ENCODE results near the gene PCSK2. TPM values are rescaled to one million over a fixed set of nuclear protein-coding genes. Genes with fewer than 3 reads are reported as not detected.

The PCSK2 gene
- total RNA-seq, 4 donors from 2014 or later, result 0.63 TPM; not detected in 3

DNA sequence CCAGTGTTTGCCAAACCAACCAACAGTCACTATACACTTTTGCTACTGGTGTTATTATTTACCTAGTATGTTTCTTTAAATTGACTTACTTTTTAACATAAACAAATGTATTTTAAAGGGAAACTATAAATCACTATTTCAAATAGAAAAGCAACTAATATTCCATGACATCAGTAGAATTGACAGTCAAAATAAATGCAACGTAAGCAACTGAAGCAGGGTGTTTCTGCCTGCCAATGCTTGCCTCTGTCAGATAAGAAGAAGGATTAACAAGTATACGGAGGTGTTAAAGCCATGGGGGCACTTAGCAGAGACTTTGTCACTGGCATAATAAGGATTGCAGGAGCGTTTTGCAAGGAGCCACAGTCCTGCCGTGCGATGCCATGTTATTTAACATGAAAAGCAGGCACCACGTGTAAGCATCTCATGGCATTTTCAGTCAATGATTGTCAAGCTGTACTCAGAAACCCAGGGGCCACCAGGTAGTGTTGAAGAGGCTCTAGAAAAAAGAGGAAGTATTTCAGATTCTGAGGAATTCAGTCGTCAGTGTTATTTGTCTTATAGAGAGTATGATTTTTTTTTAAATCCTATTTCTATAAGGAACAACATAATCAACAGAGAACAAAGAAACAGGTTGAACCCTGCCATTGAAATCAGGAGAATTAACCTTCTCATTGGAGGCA lies 172.6 kb downstream of the PCSK2 start:
- DNase-seq (ENCODE audit: low spot score) (no peak), ATAC-seq (ENCODE audit: low FRiP score) (no peak)
- TF ChIP-seq, protein P1, sequence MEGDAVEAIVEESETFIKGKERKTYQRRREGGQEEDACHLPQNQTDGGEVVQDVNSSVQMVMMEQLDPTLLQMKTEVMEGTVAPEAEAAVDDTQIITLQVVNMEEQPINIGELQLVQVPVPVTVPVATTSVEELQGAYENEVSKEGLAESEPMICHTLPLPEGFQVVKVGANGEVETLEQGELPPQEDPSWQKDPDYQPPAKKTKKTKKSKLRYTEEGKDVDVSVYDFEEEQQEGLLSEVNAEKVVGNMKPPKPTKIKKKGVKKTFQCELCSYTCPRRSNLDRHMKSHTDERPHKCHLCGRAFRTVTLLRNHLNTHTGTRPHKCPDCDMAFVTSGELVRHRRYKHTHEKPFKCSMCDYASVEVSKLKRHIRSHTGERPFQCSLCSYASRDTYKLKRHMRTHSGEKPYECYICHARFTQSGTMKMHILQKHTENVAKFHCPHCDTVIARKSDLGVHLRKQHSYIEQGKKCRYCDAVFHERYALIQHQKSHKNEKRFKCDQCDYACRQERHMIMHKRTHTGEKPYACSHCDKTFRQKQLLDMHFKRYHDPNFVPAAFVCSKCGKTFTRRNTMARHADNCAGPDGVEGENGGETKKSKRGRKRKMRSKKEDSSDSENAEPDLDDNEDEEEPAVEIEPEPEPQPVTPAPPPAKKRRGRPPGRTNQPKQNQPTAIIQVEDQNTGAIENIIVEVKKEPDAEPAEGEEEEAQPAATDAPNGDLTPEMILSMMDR (IDR thresholded peaks at IDR 0.05), result no peak

DNA sequence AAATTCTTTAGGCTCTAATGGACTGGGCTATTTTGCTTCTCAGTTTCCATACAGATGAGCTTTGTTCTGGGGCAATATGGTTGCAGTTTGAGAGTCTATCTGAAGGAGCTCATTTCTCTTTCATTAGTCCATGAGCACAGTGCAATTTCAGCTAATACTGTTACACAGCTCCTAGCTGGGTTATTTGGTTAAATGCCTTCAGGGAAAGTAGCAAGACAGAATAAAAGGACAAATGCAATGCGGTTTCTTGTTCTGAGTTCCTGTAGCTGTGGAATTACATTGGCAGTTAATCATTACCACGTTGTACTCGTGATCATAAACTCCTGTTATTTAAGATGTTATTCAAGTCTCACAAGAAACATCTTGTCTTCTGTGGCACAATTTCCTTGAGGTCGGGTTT lies 176.6 kb downstream of the PCSK2 start:
- no peak for DNase-seq (ENCODE audit: low spot score)
- TF ChIP-seq, protein P1 (IDR thresholded peaks at IDR 0.05), result no peak
- no peak for ATAC-seq (ENCODE audit: low FRiP score)

DNA sequence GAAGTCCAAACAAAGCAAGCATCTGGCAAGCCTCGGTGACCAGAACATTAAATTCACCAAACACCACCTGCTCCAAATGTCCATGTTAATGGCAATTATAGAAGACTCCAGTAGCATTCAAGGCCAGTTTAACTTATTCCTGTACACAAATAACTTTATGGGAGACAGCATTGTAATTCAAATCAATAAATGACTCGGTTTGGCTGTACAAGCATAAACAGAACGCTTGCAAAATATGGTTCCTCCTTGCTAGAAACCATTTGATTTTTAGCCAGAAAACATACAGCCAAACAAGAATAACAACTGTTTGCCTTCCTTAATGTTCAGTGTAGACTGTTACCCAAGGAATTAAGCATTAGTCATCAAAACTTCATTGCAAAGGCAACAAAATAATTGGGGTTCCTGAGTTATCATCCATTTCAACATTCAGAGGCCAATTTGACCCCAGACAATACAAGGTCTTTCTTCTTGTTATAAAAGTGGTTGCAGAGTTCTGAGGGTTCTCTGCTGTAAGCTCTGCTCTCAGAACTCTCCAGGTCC lies 179.3 kb downstream of the PCSK2 start:
- ATAC-seq (ENCODE audit: low FRiP score) (no peak), DNase-seq (ENCODE audit: low spot score) (no peak)
- TF ChIP-seq, protein P1 (IDR thresholded peaks at IDR 0.05), result no peak

- ATAC-seq (ENCODE audit: low FRiP score), result no peak
- TF ChIP-seq, protein P1 (IDR thresholded peaks at IDR 0.05), result no peak
These were observed 180.7 kb downstream of the PCSK2 start for GRCh38 chr20:17407550-17407949.

GRCh38 chr20:17417225-17417624 lies 190.4 kb downstream of the PCSK2 start:
- TF ChIP-seq, protein P1 (IDR thresholded peaks at IDR 0.05), result no peak
- DNase-seq (ENCODE audit: low spot score), result no peak
- ATAC-seq (ENCODE audit: low FRiP score), result no peak

More at GRCh38 chr20:17407550-17407949, 180.7 kb downstream of the PCSK2 start:
- no peak for DNase-seq (ENCODE audit: low spot score)

- DNase-seq (ENCODE audit: low spot score) (no peak), ATAC-seq (ENCODE audit: low FRiP score) (no peak)
- TF ChIP-seq, protein P1 (IDR thresholded peaks at IDR 0.05), result no peak
These were observed 191.9 kb downstream of the PCSK2 start for GRCh38 chr20:17418737-17419136.

DNA sequence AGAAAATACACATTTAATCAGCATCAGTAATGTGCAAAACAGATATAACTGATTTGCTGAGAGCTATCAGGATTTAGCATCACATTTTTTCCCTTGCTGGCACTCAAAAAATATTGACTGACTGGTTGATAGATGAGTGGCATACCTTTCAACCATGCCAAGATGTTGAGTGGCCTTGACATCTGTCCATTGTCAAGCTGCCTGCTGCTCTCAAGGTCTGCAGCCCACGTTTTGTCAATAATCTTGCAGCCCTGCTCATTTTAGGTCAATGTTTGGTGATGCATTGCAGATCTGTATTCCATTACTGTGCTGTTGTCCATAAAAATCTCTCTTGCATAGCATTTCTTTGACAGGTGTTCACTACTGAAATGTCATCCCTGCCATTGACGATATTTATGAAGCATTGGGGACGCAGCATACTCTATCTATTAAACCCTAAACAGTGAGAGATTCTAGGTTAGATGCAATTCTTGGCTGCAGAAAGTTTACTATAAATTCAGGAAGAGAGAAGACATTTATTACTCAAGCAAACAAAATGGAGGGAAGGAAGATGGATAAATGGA lies 192.7 kb downstream of the PCSK2 start:
- no peak for DNase-seq (ENCODE audit: low spot score)
- no peak for ATAC-seq (ENCODE audit: low FRiP score)
- TF ChIP-seq, protein P1 (IDR thresholded peaks at IDR 0.05), result no peak

Measured in omental fat pad (tissue), 4 donors.